NCI-H2029 treated with DMSO at 0.1 percent for 48 hours (cell line): ENCODE results near the gene SCAPER.
"Not testable (repeated sequence)": the region's sequence is repeated elsewhere in the genome, so short reads cannot be mapped to it uniquely, and the experiment has no call there.

Source experiments
- DNase-seq: peaks from one replicate; lab custom pipeline; 2025; lab: John Stamatoyannopoulos, UW

SCAPER gene

DNA sequence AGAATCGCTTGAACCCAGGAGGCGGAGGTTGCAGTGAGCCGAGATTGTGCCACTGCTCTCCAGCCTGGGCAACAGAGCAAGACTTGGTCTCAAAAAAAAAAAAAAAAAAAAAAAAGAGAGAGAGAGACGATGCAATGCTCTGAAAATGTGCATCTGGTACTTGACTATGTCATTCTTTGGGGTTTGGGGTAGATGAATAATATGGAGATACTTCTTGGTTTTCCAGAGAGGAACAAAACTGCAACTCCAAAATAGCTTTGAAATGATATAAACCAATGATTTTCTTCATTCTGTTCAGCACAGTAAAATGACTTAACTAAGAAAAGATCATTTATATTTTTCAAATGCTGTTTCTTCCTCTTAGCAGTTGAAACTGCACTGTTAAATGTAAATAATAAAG, 409.7 kb downstream of the SCAPER start:
- DNase-seq: no peak

DNA sequence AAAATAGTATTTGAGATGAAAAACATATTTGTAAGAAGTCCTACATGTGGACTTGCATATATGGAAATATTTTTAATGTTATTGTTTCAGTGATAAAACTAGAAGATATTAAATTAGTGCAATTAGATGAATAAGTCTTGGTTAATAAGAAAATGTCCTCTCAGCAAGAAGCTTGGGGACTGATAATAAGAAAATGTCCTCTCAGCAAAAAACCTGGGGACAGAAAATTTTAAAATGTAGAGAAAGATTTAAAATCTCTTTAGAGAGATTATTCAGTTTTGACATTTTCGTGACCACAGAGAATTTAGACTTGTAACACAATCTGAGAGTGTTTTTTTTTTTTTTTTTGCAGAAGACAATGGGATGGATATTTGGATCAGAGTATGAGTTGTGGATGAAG, 412.6 kb downstream of the SCAPER start:
- DNase-seq: no peak

DNA sequence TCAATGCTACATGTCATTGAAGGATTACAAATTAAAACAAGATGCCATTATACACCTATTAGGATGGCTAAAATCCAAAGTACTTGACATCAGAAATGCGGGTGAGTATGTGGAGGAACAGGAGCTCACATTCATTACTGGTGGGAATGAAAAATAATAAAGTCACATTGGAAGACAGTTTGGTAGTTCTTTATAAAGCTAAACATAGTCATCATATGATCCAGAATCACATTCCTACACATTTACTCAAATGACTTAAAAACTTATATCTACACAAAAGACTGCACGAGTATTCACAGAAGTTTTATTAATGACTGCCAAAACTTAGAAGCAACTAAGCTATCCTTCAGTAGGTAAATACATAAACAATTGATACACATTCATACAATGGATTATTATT, 421.4 kb downstream of the SCAPER start:
- DNase-seq: no peak

DNA sequence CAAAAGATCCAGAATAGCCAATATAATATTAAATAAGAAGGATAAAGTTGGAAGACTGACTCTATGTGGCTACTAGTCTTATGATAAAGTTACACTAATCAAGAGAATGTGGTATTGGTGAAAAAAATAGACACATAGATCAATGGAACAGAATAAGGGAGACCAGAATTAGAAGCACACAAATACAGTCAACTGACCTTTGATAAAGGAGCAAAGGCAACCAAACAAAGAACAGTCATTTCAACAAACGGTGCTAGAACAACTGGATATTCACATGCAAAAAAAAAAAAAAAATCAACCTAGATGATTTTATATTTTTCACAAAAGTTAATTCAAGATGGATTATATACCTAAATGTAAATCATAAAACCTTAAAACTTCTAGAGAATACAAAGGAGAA, 422.1 kb downstream of the SCAPER start:
- DNase-seq: no peak

DNA sequence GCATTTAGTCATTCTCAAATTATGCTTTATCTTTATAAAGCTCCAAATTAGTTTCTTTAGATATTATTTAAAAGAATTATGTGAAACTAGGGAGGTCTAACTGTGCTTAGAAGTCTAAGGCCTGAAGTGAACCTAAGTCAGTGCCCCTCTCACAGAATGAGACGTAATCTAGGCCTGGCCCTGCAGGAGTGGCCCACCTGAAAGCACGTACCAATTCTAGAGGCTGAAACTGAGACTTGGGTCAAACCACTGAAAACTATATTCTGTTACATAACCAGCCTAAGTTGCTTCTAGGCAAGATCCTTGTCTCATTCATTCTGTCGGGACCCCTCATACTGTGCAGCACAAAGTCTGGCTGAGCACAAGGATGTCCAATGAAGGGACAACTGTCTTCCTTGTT, 424.9 kb downstream of the SCAPER start:
- no peak for DNase-seq

DNA sequence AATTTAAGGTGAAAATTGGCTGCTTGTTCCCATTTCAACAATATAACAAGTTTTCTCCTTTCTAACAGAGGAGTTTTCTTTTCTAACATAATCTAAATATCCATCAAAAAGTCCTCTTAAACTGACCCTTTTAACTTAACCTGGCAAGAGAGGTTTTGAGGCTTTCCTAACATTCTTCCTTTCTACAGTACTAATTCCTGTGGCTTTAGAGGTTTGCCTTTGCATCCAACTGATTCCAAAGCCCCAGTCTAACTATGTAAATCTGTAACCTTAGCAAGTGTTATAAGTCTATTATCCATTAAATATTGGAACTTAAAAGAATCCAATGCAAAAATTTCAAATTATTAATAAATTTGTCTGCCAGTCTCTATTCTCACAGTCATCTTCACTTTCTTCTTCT, 434.4 kb downstream of the SCAPER start:
- DNase-seq: no peak

DNA sequence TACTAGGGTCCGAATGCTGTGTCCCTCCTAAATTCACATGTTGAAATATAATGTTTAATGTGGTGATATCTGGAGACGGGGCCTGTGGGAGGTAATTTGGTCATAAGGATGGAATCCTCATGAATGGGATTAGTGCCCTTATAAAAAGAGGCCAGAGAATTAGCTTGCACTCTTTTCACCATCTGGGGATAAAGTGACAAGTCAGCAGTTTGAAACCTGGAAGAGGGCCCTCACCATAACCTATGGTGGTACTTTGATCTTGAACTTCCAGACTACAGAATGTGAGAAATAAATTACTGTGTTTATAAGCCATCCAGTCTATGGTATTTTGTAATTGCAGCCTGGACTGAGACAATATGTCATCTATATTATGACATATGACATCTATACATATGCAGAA, 436.4 kb downstream of the SCAPER start:
- no peak for DNase-seq

DNA sequence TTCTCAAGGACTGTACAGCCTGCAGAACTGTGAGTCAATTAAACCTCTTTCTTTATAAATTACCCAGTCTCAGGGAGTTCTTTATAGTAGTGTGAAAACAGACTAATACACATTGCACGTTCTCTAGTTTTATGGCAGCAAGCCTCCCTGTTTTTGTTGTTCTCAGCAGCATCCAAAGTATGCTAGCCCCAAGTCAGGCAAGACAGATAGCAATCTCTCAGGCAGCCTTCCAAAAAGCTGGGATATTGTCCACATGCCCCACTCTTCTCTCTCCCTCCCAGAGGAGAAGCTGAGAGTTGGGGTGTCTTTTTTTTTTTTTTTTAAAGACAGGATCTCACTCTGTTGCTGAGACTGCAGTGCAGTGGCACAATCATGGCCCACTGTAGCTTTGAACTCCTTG, 438.0 kb downstream of the SCAPER start:
- DNase-seq: no peak

DNA sequence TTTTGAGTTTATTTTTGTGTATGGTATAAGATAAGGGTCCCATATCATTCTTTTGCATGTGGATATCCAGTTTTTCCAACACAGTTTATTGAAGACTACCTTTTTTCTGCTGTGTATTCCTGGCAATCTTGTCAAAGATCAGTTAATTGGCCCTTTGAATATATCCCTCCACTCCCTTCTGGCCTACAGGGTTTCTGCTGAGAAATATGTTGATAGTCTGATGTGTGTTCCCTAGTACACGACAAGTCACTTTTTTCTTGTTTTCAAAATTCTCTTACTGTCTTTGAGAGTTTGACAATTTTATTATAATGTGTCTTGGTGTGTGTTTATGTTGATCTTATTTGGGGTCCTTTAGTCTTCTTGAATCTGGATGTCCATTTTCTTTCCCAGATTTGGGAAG, 439.4 kb downstream of the SCAPER start:
- no peak for DNase-seq

DNA sequence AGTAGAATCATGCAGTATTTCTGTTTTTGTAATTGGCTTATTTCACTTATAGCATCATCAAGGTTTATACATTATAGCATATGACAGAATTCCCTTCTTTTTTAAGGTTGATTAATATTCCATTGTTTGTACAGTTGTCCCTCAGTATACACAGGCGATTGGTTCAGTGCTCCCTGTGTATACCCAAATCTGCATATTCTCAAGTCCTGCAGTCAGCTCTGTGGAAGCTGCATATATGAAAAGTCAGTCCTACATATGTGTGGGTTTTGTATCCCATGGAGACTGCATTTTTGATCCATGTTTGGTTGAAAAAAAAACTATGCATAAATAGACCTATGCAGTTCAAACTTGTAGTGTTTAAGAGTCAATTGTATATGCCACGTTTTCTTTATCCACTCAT, 440.9 kb downstream of the SCAPER start:
- DNase-seq: no peak

DNA sequence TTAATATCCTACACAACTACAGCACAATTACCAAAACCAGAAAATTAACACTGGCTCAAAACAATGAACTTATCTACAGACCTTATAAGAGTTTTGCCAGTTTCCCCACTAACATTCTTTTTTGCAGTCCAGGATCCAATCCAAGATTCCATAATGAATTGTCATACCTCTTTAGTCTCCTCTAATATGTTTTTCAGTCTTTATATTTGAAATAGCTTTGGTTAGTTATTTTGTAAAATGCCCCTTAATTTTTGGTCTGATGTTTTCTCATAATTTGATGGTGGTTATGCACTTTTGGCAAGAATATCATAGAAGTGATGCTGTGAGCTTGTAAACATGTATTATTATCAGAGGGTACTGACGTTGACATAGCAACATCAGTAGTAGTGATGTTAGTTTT, 444.3 kb downstream of the SCAPER start:
- no peak for DNase-seq

DNA sequence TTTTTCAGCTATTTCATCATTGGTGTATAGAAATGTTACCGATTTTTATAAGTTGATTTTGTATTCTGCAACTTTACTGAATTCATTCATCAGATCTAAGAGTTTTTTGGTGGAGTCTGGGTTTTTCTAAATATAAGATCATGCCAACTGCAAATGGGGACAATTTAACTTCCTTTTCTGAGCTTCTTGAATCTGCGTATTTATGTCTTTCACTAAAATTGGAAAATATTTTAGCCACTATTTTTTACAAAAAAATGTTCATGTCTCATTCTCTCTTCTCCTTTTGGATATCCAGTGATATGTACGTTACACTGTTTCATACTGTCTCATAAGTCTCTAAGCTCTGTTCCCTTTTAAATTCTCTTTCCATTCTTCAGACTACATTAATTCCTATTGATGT, 444.8 kb downstream of the SCAPER start:
- DNase-seq: no peak

DNA sequence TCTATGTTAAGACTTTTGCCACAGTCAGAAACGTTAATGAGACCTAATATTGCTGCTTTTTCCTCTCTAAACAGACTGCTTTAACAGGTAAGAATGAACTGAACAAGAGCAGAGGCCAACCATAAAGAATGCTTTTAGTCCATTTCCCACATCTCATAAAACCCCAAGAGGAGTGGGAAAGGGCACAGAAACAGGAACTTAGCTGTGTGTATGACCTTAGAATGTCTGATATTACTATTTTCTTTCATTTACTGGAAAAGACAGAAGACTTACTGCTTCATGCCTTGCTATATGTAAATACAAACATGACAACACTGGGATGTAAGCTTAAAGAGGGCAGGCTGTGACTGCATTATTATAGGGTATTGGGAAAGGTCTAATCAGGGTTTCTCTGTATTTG, 453.6 kb downstream of the SCAPER start:
- no peak for DNase-seq

DNA sequence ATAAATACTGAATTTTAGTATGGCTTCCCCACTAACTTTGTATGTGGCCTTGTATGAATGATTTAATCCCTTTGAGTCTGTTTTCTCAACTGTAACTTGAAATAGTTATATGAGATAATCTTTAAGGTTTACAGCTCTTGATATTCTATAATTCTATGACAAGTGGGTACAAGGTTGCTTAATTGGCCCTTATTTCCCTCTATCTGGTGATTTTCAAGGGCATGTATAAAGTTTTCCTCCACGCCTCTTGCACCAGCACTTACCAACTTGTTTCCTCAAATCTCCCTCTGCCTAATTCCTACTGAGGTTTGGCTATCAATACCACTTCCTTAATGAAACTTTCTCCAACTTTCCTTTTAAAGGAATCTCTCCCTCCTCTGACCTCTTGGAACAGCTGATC, 455.7 kb downstream of the SCAPER start:
- DNase-seq: no peak

DNA sequence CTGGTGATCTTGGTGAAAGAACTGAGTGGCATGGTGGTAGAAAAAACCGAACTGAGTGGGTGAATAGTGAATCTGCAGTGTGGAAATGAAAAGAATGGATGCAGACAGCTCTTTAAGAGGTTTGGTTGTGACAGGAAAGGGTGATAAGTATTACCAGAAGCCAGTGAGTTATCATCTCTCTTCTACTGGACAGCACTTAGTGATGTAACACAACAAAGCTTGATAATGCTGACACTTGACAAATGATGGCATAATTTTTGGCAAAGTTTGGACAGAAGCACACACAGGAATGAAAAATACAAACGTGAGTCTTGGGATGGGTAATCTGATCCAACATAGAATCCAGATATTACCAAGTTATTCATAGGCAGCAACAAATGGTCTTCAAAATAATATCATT, 456.4 kb downstream of the SCAPER start:
- no peak for DNase-seq

DNA sequence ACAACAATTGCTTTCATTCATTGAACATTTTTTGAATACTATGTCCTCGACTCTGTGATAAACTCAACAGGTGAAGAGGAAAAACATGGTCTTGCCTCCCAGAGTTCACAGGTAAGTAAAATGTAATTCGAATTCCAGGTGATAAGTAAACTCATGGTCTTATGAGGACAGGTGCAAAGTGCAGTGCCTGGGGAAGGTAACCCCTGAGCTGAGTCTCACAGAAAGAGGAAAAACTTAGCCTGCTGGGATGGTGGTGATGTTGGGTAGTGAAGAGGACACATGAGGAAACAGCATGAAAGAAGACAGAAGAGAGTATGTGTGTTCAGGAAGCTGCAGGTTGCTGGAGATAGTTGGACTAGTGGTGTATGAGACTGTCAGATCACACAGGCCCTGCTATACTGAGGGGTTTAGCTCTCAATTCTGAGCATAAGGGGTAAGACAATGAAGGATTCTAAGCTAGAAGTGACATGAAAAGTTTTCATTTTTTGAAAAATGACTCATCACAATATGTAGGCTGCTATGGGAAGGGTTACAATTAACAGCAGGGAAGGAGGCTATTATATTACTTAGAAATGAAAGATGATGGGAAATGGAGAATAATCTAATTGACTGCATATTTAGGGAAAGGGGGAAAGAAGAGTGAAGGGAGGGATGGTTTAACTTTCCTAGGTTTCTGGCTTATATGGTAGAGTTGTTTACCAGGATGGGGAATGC, 457.3 kb downstream of the SCAPER start:
- no peak for DNase-seq

DNA sequence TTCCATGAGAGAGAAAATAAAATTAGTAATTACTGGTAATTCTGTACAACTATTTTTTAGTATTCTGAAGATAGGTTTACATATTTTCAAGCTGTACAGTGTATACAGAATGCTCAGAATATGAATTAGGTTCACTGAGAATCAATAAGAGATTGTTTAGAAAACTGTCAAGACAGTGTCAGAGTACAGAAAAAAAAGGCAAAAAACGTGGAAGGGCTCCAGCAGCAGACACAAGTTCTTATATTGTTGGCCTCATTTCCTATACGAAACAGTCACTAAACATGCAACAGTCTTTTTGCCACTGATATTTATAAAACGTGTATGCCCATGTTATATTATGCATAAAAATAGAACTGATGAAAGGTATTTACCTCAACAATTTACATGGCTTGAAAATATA, 464.7 kb downstream of the SCAPER start:
- DNase-seq: no peak

DNA sequence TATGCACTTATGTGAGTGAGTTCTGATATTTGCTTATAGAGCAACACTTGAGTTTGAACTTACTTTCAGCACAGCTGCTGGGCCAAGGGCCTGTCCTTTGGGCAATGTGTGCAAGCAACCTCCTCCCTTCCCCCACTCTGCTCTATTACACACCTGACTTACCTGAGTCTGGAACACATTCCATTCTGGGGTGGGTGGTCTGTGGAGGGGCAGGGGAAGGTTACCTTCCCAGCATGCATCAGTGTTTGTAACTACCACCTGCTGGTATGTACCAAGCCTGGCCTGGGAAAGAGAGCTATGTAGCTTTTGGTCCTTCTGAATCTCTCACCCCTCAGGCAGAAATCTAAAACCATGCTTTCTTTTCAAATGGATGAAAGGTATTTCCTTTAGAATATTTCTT, 465.6 kb downstream of the SCAPER start:
- DNase-seq: no peak

DNA sequence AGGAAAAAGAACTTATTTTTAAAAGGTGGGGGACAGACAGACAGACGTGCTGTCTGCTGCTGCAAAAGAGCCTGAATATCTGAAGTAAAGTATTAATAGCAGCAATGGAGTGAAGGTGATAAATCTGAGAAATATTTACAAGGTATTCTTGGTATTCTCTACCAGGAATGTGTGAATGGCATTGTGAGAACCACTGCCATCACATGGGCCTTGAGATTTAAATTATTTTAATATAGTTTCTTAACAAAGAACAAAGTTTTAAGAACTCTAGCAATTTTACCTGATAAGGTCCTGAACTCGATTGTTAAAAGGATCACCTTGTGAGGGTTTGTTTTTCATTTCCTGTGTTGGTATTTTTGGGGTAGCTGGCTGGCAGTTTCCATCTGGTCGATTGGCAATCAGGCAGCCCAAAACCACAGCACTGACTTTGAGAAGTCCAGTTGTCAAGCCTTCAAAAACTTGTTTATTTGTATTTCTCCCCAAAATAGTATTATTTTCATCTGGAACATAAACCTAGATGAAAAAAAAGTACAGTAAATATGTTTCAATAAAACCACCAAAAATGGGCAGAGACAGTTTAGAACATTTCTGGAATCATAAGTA, 471.2 kb downstream of the SCAPER start:
- DNase-seq: no peak

DNA sequence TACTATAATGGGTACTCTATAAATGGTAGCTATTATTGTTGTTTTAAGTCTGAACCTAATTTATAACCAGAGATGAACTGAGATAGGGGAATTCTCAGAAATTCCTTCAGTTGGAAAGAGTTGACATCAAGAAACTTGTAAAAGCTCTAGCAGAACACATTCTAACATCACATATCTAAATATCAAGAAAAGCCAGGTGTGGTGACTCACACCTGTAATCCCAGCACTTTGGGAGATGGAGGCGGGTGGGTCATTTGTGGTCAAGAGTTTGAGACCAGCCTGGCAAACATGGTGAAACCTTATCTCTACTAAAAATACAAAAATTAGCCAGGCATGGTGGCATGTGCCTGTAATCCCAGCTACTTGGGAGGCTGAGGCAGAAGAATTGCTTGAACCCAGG, 472.1 kb downstream of the SCAPER start:
- not testable (repeated sequence) for DNase-seq

DNA sequence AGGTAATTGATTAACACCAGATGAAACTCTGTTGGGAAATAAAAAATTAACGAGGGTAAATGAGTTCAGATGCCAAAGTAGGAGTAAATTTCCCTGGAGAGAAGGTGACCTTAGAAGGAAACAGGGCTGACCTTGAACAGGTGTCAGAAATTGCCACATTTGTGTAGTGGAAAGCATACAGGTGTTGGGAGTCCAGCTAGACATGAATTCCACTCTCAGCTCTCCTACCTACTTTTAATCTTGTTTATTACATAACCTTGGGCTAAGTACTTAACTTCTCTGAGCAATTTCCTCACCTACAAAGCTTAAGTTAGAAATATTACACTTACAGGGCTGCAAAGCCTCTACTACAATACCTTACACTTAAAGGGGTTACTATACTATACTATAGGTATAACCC, 472.5 kb downstream of the SCAPER start:
- DNase-seq: no peak

DNA sequence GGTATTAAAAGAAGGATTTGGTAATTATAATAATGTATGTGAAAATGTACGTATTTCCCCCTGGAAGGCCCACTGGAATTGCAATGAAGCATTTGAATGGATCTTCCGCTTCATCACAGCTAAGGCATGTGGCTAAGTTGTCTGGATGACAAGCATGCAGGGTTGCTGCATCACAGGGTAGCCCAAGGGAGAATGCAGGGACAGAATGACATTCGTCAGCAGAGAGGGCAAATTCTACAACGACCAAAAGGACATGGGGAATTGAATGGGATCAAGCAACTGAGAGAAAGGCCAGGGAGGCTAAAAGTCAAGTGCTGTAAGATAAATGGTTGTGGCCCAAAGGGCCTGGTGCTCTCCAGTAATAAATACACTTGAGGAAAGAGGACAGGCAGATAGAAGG, 473.2 kb downstream of the SCAPER start:
- no peak for DNase-seq

DNA sequence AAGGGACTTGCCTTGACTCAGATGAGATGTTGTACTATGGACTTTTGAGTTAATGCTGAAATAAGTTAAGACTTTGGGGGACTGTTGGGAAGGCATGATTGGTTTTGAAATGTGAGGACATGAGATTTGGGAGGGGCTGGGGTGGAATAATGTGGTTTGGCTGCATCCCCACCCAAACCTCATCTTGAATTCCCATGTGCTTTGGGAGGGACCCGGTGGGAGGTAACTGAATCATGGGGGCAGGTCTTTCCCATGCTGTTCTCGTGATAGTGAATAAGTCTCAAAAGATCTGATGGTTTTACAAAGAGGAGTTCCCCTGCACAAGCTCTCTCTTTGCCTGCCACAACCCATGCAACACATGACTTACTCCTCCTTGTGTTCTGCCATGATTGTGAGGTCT, 474.4 kb downstream of the SCAPER start:
- DNase-seq: not testable (repeated sequence)

DNA sequence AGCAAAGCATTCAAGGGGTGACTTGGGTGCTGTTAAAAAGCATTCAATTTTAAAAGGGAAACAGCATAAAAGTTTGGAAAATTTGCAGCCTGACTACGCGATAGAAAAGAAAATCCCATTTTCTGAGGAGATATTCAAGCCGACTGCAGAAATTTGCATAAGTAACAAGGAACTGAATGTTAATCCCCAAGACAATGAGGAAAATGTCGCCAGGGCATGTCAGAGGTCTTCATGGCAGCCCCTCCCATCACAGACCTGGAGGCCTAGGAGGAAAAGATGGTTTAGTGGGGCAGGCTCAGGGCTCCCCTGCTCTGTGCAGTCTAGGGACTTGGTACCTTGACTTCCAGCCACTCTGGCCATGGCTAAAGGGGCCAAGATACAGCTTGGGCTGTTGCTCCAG, 475.5 kb downstream of the SCAPER start:
- no peak for DNase-seq
